HG03103 (cell line): Measurements from ENCODE around the gene DLGAP3.
"Not testable (repeated sequence)": the region's sequence is repeated elsewhere in the genome, so short reads cannot be mapped to it uniquely, and the experiment has no call there.

Source experiments
- ATAC-seq: cut with Tn5 transposase; IDR thresholded peaks from one replicate; pipeline ENCODE4 v1.9.1; 2021; ENCODE audit warnings: low read depth; ENCODE audit not compliant: unreplicated experiment

The DLGAP3 gene, protein sequence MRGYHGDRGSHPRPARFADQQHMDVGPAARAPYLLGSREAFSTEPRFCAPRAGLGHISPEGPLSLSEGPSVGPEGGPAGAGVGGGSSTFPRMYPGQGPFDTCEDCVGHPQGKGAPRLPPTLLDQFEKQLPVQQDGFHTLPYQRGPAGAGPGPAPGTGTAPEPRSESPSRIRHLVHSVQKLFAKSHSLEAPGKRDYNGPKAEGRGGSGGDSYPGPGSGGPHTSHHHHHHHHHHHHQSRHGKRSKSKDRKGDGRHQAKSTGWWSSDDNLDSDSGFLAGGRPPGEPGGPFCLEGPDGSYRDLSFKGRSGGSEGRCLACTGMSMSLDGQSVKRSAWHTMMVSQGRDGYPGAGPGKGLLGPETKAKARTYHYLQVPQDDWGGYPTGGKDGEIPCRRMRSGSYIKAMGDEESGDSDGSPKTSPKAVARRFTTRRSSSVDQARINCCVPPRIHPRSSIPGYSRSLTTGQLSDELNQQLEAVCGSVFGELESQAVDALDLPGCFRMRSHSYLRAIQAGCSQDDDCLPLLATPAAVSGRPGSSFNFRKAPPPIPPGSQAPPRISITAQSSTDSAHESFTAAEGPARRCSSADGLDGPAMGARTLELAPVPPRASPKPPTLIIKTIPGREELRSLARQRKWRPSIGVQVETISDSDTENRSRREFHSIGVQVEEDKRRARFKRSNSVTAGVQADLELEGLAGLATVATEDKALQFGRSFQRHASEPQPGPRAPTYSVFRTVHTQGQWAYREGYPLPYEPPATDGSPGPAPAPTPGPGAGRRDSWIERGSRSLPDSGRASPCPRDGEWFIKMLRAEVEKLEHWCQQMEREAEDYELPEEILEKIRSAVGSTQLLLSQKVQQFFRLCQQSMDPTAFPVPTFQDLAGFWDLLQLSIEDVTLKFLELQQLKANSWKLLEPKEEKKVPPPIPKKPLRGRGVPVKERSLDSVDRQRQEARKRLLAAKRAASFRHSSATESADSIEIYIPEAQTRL

GRCh38 chr1:34929497-34929852 lies at the start of gene DLGAP3:
Gene DLGAP3 (minus strand): TSS chr1:34929650. CDS start chr1:34905383, 24,267 bp downstream.
- no peak for ATAC-seq

DNA sequence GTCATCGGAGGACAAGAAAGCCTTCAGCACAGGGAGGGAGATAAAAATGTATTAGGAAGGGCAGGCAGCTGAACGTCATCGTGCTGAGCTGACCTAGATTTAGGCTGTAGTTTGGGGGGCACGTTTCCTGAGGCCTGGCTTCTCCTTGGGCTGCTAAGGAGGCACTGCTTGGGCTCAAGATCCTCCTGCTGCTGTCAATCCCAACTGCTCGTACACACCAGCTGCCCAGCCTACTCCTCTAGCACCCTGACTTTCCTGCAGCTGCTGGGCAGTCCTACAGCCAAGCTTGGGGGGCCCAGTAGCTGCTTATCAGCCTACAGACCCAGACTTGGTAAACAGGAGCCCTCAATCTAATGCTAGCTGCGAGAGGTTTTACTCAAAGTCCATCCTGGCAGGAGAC lies 49.5 kb upstream of the DLGAP3 start:
- ATAC-seq: no peak

DNA sequence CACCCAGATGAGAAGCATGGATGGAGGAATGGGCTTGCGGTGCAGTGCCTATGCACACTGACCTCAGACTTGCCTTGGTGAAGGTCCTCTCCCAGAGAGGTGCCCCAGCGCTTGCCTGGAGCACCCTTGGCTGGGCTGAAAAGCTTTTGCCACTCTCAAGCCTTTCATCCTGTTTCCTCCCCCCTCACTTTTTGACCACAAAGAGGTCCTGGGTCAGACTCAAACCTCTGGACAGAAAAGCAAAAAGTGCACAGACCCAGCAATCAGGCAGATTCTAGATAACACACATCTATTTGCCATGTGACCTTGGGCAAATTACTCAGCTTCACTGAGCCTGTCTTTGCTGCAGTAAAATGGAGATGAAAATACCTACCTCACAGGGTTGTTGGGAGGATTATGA lies 48.4 kb upstream of the DLGAP3 start:
- ATAC-seq: no peak

DNA sequence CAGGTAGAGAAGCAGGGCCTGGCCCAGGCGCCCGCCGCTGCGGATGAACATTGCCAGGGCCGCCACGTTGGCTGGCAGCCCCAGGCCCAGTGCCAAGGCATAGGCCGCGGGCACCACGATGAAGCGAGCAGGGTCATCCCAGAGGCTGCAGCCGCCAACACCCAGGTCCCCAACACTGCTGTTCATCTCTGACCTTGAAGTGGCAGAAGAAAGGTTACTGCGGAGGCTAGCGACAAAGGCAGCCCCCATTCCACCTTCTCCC lies 47.7 kb upstream of the DLGAP3 start:
- ATAC-seq: no peak

GRCh38 chr1:34976384-34977209 lies 47.1 kb upstream of the DLGAP3 start:
- no peak for ATAC-seq

GRCh38 chr1:34975771-34976170 lies 46.3 kb upstream of the DLGAP3 start:
- no peak for ATAC-seq

DNA sequence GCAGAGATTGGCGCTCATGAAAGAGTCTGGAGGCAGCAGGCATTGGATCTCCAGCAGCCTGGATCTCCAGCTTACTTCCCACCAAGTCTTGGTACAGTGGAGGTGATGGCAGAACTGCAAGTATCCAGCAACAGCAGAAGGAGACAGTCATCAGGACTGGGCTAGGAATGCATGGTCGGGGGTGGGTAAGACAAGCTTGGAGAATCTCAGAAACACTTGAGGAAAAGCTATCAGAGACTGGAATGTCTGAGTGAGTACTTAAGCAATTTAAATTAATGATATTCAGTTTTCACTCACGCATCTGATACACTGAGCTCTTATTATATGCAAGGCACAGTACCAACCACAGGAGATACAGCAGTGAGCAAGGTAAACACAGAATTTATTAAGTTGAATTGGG lies 45.9 kb upstream of the DLGAP3 start:
- ATAC-seq: no peak

DNA sequence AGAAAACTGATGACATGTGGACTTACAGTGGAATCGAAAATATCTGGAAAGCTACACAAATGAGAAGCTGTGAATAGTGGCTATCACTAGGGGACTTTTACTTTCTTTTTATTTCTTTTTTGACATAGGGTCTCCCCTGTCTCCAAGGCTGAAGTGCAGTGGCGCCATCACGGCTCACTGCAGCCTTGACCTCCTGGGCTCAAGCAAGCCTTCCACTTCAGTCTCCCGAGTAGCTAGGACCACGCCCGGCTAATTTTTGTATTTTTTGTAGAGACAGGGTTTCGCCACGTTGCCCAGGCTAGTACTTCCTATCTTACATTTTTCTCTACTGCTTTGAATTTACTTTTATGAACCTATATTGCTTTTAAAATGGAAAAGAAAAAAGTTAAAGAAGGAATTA lies 45.2 kb upstream of the DLGAP3 start:
- ATAC-seq: no peak

GRCh38 chr1:34973326-34973725 lies 43.9 kb upstream of the DLGAP3 start:
- ATAC-seq: no peak

DNA sequence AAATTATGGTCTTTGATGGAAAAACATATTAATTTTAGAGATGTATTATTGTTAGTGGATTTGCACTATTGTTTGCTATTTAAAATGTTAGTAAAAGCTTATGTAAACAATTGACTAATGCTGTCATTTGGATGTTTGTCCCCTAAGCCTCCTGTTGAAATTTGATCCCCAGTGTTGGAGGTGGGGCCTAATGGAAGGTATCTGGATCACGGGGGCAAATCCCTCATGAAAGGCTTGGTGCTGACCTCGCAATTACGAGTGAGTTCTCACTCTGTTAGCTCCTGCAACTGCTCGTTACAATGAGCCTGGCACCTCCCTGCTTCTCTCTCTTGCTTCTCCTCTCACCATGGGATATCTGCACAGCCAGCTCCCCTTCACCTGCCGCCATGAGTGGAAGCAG lies 41.4 kb upstream of the DLGAP3 start:
- no peak for ATAC-seq

GRCh38 chr1:34970220-34970735 lies 40.8 kb upstream of the DLGAP3 start:
- no peak for ATAC-seq

DNA sequence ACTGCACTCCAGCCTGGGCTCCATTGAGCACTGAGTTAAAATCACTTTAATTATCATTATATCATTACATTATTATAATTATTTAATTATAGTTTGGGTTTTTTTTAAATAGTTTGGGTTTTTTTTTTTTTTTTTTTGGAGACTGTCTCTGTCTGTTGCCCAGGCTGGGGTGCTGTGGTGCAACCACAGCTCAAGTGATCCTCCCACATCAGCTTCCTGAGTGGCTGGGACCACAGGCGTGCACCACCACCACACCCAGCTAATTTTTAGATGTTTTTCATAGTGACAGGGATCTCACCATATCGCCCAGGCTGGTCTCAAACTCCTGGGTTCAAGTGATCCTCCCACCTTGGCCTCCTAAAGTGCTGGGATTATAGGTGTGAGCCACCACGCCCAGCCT lies 38.8 kb upstream of the DLGAP3 start:
- not testable (repeated sequence) for ATAC-seq

DNA sequence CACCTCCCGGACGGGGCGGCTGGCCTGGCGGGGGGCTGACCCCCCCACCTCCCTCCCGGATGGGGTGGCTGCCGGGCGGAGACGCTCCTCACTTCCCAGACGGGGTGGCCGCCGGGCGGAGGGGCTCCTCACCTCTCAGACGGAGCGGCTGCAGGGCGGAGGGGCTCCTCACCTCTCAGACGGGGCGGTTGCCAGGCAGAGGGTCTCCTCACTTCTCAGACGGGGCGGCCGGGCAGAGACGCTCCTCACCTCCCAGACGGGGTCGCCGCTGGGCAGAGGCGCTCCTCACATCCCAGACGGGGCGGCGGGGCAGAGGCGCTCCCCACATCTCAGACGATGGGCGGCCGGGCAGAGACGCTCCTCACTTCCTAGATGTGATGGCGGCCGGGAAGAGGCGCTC lies 38.2 kb upstream of the DLGAP3 start:
- ATAC-seq: not testable (repeated sequence)

DNA sequence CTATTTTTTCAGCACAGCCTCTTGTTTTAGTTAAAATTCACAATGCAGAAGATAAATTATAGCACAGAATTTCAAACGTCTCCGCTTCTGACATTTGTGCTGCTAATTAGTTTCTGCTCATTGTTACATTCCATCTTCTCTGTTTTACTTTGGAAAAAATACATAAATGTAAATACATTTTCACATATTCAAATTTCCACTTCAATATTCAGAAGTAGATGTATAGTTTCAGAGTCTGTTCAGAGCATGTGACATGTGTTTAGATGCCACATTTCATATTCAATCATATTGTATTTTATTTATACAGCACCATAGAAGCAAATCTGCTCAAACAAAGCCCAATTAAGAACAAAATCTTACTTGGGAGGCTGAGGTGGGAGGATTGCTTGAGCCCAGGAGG lies 36.1 kb upstream of the DLGAP3 start:
- ATAC-seq: no peak

- ATAC-seq: no peak
These were observed 21.0 kb upstream of the DLGAP3 start for GRCh38 chr1:34950428-34950827.

GRCh38 chr1:34948739-34949138 lies 19.3 kb upstream of the DLGAP3 start:
- ATAC-seq: not testable (repeated sequence)

DNA sequence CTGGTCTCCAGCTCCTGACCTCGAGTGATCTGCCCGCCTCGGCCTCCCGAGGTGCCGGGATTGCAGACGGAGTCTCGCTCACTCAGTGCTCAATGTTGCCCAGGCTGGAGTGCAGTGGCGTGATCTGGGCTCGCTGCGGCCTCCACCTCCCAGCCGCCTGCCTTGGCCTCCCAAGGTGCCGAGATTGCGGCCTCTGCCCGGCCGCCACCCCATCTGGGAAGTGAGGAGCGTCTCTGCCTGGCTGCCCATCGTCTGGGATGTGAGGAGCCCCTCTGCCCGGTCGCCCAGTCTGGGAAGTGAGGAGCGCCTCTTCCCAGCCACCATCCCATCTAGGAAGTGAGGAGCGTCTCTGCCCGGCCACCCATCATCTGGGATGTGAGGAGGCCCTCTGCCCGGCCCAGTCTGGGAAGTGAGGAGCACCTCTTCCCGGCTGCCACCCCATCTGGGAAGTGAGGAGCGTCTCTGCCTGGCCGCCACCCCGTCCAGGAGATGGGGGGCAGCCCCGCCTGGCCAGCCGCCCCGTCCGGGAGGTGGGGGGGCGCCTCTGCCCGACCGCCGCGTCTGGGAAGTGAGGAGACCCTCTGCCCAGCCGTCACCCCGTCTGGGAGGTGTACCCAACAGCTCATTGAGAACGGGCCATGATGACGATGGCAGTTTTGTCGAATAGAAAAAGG lies 18.3 kb upstream of the DLGAP3 start:
- ATAC-seq: not testable (repeated sequence)

GRCh38 chr1:34946211-34946610 lies 16.8 kb upstream of the DLGAP3 start:
- no peak for ATAC-seq

DNA sequence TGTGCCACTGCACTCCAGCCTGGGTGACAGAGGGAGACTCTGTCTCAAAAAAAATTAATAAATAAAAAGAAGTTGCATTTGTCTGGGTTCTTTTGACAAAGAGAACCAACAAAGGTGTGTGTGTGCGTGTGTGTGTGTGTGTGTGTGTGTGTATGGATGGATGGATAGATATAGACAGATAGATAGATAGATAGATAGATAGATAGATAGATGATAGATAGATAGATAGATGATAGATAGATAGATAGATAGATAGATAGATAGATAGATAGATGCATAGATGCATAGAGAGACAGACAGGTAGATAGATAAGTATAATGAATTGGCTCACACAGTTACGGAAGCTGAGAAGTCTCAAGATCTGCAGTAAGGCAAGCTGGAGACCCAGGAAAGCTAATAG lies 12.3 kb upstream of the DLGAP3 start:
- ATAC-seq: not testable (repeated sequence)

DNA sequence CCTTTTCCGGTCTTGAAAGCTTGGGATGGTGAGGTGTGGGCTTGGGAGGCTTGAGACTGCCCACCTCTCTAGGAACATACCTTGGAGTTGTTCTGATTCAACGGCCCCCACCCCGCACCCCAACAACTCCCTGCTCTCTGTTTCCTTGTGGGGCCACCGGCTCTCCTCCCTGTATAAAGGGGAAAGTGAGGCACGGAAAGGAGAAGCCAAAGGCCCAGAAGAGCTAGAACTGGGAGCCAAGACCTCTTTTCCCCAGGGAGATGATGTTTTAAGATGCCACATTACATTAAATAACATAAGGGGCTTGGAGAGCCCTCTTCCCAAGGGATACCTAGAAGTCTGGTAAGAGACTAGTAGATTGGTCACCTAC lies 1.2 kb upstream of the DLGAP3 start:
- no peak for ATAC-seq
